Measurements from ENCODE around the gene SNRPB2. TPM values are rescaled to one million over a fixed set of nuclear protein-coding genes. Genes with fewer than 3 reads are reported as not detected.

The SNRPB2 gene
- total RNA-seq, 4 donors from 2014 or later: 18.0 to 42.0 (median 26.4) TPM

- DNase-seq: no peak
- H3K36me3 ChIP-seq: no peaks in the 10 kb centered on the region
- no peak overlapping the region for H3K27ac ChIP-seq
- 49 to 62% methylated on average over 11 of the region's 11 CpGs for WGBS, 2 donors
- H3K4me1 ChIP-seq: no peaks in the 10 kb centered on the region
- TF ChIP-seq CTCF (IDR thresholded peaks at IDR 0.05) (no peak), POLR2A (IDR thresholded peaks at IDR 0.05) (no peak)
- intact Hi-C loops (cut with DNase I): no loop called here
- H3K27me3 ChIP-seq: peaks cover 0 to 31% (median 0%) of the 10 kb centered on the region in 4 donors
- no peaks in the 10 kb centered on the region for H3K9me3 ChIP-seq
- no peak overlapping the region for H3K4me3 ChIP-seq
Observed at GRCh38 chr20:16749573-16749972, 19.7 kb downstream of the SNRPB2 start.

- H3K4me3 ChIP-seq: no peak overlapping the region
- WGBS, 2 donors: 76 to 95% methylated on average over 1 of the region's 1 CpG
- intact Hi-C loops (cut with DNase I): no loop called here
- TF ChIP-seq CTCF (IDR thresholded peaks at IDR 0.05): no peak
- no peak for TF ChIP-seq POLR2A (IDR thresholded peaks at IDR 0.05)
- no peaks in the 10 kb centered on the region for H3K9me3 ChIP-seq
- peaks cover 0 to 31% (median 0%) of the 10 kb centered on the region in 4 donors for H3K27me3 ChIP-seq
- H3K27ac ChIP-seq: no peak overlapping the region
- DNase-seq: no peak
- no peaks in the 10 kb centered on the region for H3K36me3 ChIP-seq
- H3K4me1 ChIP-seq: no peaks in the 10 kb centered on the region
Observed at GRCh38 chr20:16752082-16752481, 22.3 kb downstream of the SNRPB2 start.

GRCh38 chr20:16752901-16753300 is 23.1 kb downstream of the SNRPB2 start:
- DNase-seq: no peak
- intact Hi-C loops (cut with DNase I): no loop called here
- H3K4me1 ChIP-seq: no peaks in the 10 kb centered on the region
- no peak overlapping the region for H3K27ac ChIP-seq
- TF ChIP-seq POLR2A (IDR thresholded peaks at IDR 0.05) (no peak), CTCF (IDR thresholded peaks at IDR 0.05) (no peak)
- H3K36me3 ChIP-seq: no peaks in the 10 kb centered on the region
- H3K4me3 ChIP-seq: no peak overlapping the region
- H3K9me3 ChIP-seq: no peaks in the 10 kb centered on the region
- peaks cover 0 to 30% (median 0%) of the 10 kb centered on the region in 4 donors for H3K27me3 ChIP-seq

GRCh38 chr20:16758454-16759180 is 28.8 kb downstream of the SNRPB2 start:
- WGBS, 2 donors: 50 to 69% methylated on average over 2 of the region's 2 CpGs

More at GRCh38 chr20:16758454-16759180, 28.8 kb downstream of the SNRPB2 start:
- H3K27ac ChIP-seq: no peak overlapping the region
- no peak overlapping the region for H3K4me3 ChIP-seq
- DNase-seq: no peak
- peaks cover 0 to 6% (median 0%) of the 10 kb centered on the region in 4 donors for H3K27me3 ChIP-seq
- H3K9me3 ChIP-seq: no peaks in the 10 kb centered on the region
- peaks cover 0 to 12% (median 0%) of the 10 kb centered on the region in 3 donors for H3K4me1 ChIP-seq
- intact Hi-C loops (cut with DNase I): no loop called here
- no peak for TF ChIP-seq CTCF (IDR thresholded peaks at IDR 0.05)
- TF ChIP-seq POLR2A (IDR thresholded peaks at IDR 0.05): no peak
- H3K36me3 ChIP-seq: no peaks in the 10 kb centered on the region
